ENCODE results near the gene TTLL5. TPM values are rescaled to one million over a fixed set of nuclear protein-coding genes. Genes with fewer than 3 reads are reported as not detected.
"Not testable (repeated sequence)": the region's sequence is repeated elsewhere in the genome, so short reads cannot be mapped to it uniquely, and the experiment has no call there.

TTLL5 gene
- total RNA-seq, 1 donor from 2014 or later: 39.6 TPM

DNA sequence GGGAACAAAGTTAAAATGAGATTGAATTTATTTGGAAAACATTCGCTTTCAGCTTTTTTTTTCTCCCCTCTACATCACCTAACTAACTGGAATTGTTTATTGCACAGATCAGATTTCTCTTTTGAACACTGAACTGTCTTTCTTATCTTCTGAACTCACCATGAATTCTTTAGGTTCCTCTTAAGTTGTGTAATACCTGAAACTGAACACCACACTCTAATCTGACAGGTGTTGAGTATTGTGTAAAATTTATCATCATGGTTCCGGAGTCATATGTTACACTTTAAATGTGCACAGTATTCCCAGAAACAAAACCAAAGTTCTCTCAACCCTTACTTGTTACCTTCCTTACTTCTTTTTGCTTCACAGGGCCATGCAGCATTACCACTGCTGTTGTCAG, 254.0 kb downstream of the TTLL5 start:
- DNase-seq (ENCODE audit: low read depth): no peak
- H3K4me3 ChIP-seq (ENCODE audit: low read depth, low read length): no peak overlapping the region
- no peak for TF ChIP-seq CTCF (conservative IDR thresholded peaks at IDR 0.05; ENCODE audit: low read depth, low read length)

DNA sequence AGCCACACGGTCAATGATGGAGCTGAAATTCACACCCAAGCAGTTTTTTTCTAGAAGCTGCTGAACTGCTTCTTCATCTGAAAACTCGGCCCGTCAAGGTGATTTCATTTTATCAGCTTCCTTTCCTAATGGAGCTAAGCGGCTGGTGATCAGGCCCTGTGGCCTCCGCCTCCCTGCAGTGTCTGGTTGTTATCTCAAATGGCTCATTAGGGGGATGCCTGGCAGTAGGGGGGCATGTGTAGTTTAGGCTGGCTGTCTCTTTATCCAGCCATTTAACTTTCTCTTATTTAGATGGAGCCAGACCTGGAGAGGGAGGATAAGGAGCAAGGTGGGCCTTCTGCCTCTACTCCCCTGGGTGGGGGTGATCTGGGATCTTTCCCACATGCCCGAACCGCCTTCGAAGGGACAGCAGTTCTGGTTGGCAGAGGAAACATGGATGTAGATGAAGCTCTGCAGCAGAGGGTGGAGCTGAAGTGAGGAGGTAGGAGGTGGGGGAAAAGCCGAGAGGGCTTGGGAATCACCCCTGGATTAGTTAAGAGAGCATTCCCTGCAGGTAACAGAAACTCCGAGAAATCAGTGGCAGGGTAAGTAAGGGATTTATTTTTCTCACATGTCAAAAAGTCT, 256.4 kb downstream of the TTLL5 start:
- no peak for TF ChIP-seq CTCF (conservative IDR thresholded peaks at IDR 0.05; ENCODE audit: low read depth, low read length)
- DNase-seq (ENCODE audit: low read depth): no peak
- H3K4me3 ChIP-seq (ENCODE audit: low read depth, low read length): no peak overlapping the region

- no peak for DNase-seq (ENCODE audit: low read depth)
- TF ChIP-seq CTCF (conservative IDR thresholded peaks at IDR 0.05; ENCODE audit: low read depth, low read length): no peak
- no peak overlapping the region for H3K4me3 ChIP-seq (ENCODE audit: low read depth, low read length)
Measured at GRCh38 chr14:75917946-75918335, 256.9 kb downstream of the TTLL5 start.

GRCh38 chr14:75920421-75920820, 259.4 kb downstream of the TTLL5 start:
- DNase-seq (ENCODE audit: low read depth); H3K4me3 ChIP-seq (ENCODE audit: low read depth, low read length): not testable (repeated sequence)

DNA sequence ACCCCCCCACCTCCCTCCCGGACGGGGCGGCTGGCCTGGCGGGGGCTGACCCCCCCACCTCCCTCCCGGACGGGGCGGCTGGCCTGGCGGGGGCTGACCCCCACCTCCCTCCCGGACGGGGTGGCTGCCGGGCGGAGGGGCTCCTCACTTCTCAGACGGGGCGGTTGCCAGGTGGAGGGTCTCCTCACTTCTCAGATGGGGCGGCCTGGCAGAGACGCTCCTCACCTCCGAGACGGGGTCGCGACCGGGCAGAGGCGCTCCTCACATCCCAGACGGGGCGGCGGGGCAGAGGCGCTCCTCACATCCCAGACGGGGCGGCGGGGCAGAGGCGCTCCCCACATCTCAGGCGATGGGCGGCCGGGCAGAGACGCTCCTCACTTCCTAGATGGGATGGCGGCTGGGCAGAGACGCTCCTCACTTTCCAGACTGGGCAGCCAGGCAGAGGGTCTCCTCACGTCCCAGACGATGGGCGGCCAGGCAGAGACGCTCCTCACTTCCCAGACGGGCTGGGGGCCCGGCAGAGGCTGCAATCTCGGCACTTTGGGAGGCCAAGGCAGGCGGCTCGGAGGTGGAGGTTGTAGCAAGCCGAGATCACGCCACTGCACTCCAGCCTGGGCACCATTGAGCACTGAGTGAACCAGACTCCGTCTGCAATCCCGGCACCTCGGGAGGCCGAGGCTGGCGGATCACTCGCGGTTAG, 264.2 kb downstream of the TTLL5 start:
- not testable (repeated sequence) for DNase-seq (ENCODE audit: low read depth); H3K4me3 ChIP-seq (ENCODE audit: low read depth, low read length)

DNA sequence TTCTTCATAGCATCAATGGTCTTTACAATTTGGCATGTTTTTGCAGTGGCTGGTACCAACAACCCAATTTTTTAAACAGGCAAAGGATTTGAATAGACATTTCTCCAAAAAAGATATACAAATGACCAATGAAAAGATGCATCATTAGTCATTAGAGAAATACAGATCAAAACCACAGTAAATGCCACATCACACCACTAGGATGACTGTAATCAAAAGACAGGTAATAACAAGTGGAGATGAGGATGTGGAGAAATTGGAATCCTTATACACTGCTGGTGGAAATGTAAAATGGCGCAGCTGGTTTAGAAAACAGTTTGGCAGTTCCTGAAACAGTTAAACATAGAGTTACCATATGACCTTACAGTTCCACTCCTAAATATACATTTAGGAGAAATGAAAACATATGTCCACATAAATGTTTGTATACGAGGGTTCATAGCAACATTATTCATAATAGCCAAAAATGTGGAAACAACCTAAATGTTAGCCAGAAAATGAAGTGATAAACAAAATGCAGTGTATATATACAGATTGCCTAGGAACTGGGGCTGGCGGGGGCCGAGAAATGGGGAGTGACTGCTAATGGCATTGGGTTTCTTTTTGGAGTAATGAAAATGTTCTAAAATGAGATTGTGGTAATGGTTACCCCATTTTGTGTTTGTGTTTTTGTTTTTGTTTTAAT, 265.5 kb downstream of the TTLL5 start:
- H3K4me3 ChIP-seq (ENCODE audit: low read depth, low read length): no peak overlapping the region
- TF ChIP-seq CTCF (conservative IDR thresholded peaks at IDR 0.05; ENCODE audit: low read depth, low read length): peak; percentile 15
- no peak for DNase-seq (ENCODE audit: low read depth)

DNA sequence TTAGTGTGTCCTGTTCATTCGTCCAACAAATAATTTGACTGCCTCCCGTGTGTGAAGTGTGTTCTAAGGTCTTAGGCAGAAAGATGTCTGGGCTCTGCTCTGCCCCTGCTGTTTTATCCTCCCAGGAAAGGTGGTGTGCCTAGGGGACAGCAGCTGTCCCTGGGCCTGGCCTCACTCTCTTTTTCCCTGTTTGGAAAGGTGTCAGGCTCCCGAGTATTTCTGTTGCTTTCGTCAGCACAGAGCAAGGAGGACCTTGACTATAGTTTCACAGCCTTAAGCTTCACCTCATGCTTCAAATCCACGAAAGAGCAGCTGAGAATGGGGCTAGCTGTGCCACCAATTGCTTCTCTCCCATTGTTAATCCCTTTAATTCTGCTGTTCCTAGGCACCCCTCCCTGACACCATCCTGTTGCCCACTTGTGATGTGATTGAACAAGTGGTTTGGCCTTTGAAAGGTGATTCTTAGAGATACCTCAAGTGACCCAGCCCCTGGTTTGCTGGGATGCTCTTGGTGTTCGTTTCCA, 266.6 kb downstream of the TTLL5 start:
- no peak for TF ChIP-seq CTCF (conservative IDR thresholded peaks at IDR 0.05; ENCODE audit: low read depth, low read length)
- no peak for DNase-seq (ENCODE audit: low read depth)
- no peak overlapping the region for H3K4me3 ChIP-seq (ENCODE audit: low read depth, low read length)

All from epithelial cell of proximal tubule (primary cell).